HG02840 (cell line): ENCODE results near the gene ENG.
"Not testable (repeated sequence)": the region's sequence is repeated elsewhere in the genome, so short reads cannot be mapped to it uniquely, and the experiment has no call there.

ENCODE experiments used
- ATAC-seq: cut with Tn5 transposase; IDR thresholded peaks from one replicate; pipeline ENCODE4 v1.9.1; 2021; ENCODE audit warnings: mild to moderate bottlenecking, moderate library complexity, moderate number of reproducible peaks; ENCODE audit not compliant: unreplicated experiment, low FRiP score

Gene ENG

DNA sequence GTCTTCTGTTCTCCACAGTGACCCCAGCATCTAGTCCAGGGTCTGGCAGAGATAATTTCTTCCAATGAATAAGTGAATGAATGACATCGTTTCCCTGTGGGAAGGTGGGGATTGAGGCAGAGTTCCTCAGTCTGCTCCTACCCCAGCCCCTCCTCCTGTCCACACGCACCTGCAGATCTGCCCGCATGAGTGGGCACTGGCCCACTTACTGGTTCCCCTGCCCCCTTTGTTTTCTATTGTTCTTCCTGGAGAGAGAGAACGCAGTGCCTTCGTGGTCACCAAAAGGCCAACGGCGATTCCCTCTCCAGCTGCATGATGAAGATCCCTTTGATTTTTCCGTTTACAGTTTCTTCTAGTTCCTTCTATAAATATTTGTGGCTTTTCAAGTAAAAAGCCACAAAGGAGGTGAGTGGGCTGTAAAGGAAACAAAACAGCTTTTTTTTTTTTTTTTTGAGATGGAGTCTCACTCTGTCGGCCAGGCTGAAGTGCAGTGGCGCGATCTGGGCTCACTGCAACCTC, 57.5 kb downstream of the ENG start:
- no peak for ATAC-seq

DNA sequence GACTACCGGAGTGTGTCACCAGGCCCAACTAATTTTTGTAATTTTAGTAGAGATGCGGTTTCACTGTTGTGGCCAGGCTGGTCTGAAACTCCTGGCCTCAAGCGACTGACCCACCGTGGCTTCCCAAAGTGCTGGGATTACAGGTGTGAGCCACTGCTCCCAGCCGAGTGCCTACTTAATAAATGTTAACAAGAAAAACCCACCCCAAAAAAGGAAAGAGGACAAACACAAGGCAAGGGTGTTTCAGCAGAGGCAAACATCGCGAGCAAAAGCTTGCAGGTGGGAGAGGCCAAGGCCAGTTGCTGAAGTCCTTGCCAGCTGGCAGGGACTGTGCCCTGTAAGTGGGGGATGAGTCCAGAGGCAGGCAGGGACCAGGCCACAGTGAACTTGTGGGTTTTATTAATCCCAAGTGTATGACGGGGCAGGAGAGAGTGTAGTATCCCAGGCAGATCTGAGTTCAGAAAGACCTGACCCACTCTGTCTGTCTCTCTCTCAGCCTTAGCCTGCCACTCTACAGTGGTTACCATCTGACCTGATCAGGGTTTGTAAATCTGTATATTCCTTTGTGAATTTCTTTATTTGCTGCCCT, 58.1 kb downstream of the ENG start:
- no peak for ATAC-seq

DNA sequence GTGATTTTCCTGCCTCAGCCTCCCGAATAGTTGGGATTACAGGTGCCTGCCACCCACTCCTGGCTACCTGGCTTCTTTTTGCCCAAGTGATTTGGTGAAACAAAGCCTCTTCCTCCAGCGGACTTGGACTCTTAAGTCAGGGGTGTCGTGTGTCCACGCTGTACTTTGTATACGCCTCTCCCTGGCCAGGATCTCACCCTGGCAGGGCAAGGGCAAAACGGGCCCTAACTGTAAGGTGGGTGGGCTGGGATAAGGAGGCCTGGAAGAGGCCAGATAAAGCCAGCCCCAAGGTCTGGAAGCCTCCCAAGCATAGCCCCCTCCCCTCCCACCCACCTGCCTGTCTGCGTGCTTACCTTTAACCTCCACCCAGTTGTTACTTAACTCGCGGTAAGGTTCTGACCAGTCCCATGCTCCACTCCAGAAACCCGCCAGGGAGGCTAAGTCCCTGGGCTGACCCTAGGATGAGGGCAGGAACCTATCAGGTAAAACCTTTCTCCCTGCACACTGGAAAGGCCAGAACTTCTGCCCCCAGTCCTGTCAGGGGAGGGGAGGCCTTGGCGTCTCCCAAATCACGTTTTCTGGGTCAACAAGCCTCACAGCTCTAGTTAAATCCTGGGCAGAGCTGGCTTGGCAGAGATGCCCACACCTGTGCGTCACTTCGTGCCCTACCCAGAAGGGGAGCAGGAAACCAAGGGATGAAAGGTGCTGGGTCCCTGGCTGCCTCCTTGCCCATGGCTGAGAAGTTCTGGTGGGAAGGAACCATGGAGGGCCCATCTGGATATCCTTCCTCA, 60.3 kb downstream of the ENG start:
- ATAC-seq: no peak

DNA sequence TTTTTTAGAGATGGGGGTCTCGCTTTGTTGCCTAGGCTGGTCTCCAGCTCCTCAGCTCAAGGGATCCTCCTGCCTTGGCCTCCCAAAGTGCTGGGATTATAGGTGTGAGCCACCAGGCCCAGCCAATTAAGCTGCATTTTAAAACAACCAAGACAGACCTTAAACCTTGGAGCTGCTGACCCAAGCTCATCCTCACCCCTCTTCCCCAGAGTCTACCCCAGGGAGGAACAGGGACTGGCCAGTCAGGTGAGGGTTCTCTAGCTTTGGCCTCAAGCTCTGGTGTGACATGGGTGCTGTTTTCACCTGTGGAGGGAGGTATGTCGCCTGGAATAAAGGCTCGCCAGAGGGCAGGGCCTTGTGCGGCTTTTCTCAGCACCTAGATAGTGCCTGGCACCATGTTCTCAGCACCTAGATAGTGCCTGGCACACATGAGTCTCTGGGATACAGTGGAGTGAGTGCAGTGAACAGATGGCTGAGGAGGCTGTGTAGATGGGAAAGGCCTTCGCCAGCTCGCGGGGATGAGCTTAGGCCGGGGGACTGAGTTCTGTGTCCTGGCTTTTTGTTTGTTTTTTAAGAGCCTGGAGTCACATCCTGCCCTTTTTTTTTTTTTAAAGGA, 61.3 kb downstream of the ENG start:
- ATAC-seq: no peak

DNA sequence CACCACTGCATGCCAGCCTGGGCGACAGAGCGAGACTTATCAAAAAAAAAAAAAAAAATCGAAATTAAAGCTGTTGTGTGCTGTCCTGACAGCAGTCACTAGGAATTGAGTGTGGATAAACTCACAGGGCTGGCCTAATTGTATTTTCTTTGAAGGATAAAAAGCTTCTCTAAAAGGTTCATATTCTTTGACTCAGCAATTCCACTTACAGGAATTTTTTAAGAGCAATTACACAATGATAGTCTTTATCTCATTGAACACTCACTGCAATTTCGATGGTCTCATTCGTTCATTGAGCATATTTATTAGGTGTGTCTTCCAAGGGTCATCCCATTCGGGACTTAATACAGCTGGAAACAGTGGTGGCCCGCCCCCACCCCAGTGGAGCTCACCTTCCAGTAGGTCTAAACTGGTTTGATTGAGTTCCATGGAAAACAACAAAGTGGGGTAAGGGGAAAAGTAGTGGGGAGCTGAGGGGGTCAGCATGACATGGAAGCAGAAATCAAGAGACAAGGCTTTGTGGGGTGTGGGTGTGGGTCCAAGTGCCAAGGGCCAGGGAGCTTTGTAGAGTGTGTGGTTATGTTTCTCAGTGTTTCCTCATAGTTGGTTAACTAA, 61.9 kb downstream of the ENG start:
- ATAC-seq: no peak

DNA sequence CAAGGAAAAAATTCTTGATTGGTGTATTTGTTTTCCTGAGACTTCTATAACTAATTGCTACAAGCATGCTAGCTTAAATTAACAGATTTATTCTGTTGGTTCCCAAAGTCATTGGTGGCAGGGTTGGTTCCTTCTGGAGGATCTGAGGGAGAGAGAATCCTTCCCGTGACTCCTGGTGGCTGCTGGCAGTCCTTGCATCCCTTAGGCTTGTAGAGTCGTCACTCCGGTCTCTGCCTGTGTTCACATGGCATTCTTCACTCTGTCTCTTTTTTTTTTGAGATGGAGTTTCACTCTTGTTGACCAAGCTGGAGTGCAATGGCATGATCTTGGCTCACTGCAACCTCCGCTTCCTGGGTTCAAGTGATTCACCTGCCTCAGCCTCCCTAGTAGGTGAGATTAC, 63.4 kb downstream of the ENG start:
- no peak for ATAC-seq

DNA sequence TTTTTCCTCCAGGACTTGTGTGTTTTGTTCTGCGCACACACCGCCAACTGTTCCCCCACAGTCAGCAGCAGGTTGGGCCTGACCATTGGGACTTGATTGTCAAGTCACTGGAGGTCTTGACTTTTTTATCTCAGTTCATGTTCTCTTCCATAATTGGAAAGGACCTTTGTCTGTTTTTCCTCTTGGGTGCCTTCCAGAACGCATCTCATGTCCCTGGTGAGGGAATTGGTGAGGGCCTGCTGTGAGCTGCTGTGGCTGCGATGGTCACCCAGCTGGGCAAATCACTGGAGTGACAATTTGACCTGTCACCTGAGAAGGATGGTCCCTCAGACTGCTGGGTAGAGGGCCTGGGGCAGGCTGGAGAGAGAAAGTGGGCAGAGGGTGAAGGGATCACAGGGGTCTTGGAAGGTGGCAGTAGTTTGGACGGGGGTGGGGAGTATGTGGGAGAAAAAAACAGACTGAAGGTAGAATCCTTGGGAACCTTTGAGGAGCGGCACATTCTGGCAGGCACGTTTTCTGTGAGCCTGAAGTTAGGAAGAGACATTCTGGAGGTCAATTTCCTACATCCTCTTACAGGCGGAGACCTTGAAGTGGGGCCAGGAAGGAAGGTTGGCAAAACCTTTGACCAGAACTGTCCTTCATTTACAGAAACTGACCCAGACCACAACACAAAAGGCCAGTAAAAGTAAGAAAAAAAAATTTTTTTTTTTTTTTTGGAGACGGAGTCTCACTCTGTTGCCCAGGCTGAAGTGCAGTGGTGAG, 64.2 kb downstream of the ENG start:
- ATAC-seq: no peak

DNA sequence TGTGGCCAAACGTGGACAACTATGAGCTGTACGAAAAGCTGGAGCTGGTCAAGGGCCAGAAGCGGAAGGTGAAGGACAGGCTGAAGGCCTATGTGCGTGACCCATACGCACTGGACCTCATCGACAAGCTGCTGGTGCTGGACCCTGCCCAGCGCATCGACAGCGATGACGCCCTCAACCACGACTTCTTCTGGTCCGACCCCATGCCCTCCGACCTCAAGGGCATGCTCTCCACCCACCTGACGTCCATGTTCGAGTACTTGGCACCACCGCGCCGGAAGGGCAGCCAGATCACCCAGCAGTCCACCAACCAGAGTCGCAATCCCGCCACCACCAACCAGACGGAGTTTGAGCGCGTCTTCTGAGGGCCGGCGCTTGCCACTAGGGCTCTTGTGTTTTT, 65.3 kb downstream of the ENG start:
- ATAC-seq: no peak

DNA sequence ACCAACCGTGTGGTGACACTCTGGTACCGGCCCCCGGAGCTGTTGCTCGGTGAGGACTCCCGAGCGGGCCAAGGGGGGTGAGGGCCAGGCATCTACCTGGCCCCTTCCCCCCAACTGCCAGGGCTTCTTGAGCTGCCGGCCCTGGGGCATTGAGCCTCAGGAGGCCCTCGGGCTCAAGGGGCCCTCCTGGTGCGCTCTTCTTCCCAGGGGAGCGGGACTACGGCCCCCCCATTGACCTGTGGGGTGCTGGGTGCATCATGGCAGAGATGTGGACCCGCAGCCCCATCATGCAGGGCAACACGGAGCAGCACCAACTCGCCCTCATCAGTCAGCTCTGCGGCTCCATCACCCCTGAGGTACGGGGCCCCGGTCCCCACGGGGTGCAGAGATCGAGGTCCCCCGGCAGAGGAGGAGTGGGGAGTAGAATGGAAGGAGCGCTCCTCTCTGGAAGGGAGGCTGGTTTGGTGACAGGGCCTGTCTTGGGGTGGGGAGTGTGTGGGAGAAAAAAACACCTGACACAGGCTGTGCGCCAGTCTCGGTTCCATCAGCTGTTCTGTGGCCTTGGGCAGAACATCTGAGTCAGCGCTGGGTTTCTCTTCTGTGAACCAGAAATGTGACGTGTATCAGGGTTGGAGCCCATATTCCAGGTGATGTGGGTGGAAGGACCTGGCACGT, 66.0 kb downstream of the ENG start:
- no peak for ATAC-seq

DNA sequence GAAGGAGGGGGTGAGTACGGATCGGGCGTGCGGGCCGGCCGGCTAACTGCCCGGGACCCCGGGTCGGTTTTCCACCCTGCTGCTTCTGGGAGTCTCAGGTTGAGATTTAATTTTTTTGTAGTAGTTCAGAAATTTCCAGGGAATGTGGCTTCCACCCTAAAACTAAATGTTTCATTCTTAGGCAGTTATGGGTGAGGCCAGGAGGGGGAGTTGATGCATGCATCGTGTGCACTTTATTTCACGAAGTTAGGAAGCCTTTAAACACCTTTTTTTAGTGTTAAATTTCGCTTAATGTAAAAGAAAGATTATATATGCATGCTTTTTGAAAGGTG, 67.7 kb downstream of the ENG start:
- no peak for ATAC-seq

DNA sequence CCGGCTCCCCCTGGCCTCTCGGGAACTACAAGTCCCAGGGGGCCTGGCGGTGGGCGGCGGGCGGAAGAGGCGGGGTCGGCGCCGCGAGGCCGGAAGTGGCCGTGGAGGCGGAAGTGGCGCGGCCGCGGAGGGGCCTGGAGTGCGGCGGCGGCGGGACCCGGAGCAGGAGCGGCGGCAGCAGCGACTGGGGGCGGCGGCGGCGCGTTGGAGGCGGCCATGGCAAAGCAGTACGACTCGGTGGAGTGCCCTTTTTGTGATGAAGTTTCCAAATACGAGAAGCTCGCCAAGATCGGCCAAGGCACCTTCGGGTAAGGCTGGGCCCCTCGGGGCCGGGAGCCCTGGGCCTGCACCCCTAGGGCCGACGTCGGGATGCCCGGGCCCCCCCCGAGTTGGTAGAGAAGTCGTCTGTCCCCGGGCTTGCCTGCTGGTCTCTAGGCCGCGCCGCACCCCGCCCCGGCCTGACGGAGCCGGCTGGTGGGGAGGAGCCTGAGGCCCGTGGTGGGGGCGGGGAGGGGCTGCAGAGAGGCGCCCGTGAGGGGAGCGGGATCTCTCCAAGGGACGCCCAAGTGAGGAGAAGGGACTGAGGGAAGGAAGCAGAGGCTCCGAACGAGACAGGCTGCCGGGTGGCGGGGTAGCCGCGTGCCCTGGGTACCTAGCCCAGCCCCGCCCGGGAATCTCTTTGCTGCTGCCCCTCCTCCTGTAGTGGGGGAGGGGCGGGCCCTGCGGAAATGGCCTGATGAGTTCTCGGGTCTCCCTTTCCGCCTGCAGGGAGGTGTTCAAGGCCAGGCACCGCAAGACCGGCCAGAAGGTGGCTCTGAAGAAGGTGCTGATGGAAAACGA, 68.3 kb downstream of the ENG start, which contains the start of gene CDK9:
CDK9 (plus strand) TSS at position 102 of the 840 bp plus-strand sequence; CDS start at position 217, 115 bp downstream.
- ATAC-seq: peak; percentile 66

DNA sequence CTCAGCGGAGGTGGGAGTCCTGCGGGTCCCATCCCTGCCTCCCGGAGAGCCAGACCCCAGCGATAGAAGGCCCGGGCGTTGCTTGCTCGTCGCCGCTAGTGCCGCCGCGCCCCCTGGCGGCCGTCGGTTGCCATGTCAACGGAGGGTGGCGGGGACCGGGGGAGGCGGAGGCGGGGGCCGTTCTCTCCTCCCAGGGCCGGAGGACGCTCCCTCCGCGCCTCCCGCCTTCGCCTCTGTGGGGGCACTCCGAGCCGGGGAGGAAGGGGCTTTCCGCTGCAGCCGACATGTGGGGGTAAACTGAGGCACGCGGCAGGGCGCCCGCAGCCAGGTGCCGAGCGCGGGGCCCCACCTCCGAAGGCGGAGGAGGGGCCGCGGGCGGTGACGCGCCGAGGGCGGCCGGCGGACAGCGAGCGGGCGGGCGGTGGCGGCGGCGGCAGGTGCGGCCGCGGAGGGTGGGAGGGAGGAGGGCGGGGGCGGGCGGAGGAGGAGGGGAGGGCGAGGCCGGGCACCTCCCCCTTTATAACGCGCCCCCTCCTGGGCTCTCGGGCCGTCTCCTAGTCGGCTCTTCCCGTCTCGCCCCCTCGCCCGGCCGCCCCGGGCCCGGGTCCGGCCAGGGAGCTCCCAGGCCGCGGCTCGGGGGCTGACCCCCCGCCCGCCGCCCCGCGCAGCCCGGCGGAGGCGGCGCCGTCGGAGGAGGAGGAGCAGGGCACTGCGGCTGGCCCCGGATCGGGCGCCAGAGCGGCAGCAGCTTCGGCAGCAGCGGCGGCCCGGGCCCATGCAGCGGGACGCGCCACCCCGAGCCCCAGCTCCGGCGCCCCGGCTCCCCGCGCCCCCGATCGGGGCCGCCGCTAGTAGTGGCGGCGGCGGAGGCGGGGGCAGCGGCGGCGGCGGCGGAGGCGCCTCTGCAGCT, 69.2 kb downstream of the ENG start:
- ATAC-seq: peak; percentile 50

DNA sequence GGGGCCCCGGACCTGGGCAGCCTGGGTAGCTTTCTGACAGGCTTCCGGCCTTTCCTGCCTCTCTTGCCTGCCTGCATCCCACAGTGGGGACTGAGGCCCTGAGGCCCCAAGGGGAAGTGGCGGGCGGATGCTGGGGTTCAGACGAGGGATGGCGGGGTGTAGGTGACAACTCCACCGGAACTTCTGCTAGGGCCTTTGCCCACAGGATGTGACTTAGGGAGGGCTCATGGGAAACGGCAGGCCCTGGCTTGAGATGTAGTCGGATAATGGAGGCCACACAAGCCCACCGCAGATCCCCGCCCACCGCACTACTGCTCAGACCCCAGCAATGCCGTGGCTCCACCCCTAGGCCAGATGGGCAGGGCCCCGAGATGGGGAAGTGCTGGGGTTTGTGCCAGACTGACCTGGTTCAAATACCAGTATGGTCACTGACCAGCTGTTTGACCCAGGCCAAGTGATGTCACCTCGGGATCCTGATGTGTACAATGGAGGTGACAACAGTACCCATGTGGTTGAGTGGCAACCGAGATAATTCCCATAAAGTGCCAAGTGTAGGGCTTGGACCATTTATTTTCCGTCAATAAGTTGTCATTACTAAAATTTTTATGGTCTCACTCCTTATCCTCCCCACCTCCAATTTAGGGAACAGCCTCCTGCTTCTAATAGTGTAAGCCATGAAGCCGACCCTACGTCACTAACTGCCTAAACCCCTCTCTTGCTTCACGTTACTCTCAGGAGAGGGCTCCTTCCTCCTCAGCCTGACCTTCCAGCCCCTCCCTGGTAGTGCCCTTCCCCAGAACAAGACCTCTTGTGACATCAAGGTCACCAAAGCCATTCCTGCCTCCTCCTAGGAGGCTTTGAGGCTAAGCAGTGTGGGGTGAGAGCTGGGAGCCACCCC, 71.1 kb downstream of the ENG start:
- no peak for ATAC-seq

DNA sequence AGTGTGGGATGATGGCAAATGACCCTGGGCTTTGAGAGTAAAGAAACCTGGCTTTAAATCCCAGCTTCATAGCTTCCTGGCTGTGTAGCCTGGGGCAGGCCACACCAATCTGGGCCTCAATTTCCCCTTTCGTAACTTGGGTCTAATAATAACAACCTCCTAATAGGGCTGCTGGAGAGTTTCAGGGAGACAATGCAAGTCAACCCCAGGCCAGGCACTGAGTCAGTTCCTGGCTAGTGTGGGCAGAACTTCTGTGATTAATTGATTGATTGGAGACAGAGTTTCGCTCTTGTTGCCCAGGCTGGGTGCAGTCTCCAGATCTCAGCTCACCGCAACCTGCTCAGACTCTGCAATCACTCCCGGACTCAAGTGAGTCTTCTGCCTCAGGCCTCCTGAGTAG, 72.7 kb downstream of the ENG start:
- no peak for ATAC-seq

DNA sequence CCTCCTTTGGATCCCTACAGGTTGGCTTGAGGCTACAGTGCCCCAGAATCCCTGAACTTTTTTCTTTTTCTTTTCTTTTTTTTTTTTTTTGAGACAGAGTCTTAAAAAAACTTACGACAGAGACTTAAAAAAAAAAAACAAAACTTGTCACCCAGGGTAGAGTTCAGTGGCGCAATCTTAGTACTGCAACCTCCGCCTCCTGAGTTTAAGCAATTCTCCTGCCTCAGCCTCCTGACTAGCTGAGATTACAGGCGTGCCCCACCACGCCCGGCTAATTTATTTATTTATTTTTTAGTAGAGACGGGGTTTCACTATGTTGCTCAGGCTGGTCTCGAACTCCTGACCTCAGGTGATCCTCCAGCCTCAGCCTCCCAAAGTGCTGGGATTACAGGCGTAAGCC, 73.5 kb downstream of the ENG start:
- not testable (repeated sequence) for ATAC-seq

DNA sequence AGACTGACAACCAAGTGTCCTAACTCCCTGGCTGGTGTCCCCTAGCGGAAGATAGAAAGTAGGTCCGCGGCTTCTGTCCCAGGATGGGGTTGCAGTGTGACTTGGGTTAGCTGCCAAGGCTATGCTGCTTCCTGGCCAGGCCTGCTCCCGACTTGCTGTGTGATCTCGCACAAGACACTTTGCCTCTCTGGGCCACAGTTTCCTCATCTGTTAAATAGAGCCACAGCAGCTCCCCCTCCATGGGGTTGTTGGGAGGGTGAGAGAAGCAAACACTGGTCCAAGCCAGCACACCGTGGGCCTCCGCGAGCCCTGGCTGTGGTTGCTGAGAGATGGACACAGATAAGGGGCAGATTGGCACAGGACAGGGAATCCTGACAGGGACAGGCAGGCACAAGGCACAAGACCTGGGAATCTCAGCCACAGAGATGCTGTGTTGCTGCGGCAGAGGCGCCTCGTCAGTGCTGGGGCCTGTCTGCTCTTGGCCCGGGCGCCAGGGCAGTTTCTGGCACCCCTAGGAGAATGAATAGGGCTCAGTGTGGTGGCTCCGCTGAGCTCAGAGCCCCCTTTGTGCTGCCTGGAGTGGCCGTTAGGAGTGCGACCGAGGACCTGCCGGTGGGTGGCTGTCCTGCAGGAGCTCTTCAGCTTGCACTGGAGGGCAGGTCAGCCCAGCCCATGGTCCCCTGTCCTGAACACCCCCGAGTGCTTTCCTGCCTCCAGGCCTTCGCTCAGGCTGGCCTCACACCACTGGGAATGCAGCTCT, 74.2 kb downstream of the ENG start:
- ATAC-seq: no peak
